HG03095 (cell line): Measurements from ENCODE around the gene STOM.
"Not testable (repeated sequence)": the region's sequence is repeated elsewhere in the genome, so short reads cannot be mapped to it uniquely, and the experiment has no call there.

Source experiments
- ATAC-seq: cut with Tn5 transposase; IDR thresholded peaks from one replicate; pipeline ENCODE4 v1.9.1; 2021; ENCODE audit warnings: moderate library complexity; ENCODE audit not compliant: unreplicated experiment

Gene STOM

DNA sequence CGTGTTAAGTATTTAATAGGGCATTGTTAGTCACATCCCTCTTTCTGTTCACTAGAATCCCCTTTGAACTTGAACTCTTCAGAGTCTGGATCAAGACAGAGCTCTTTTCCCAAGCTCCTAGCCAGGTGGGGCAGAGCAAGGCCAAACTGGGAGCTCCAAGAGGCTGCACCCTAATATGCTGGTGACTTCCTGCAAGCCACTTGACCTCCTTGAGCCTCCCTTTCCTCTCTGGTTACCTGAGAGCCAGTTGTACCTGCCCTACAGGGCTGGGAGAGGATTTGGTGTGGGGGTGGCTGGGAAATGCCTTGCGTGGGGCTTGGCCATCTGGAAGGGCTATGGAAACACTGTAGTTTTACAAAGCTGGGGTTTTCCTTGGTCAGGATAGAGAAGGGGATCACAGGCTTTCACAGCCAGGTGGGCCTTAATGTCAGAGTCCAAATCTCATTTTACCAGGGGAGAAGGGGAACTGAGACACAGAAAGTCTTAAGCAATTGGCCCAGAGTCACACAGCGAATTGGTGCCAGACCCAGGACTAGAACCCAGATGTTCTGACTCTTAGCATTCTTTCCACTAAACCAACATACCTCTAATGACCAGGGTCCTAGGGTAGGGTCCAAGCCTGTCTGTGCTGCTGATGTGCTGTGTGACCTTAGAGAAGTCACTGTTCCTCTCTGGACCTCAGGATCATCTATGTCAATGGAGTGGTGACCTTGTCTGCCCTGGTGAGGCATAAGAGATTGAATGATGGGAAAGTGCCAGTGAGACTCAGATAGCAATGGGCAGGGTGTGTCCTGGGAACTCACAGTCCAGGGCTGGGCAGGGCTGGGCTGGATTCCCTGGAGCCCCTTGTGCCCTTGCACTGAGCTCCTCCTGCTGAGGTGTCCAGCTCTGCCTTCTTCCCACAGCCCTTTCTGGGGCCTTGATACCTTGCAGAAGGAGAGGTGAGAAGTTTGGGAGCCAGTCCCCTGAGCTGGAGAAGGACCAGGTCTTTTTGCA is 66.3 kb downstream of the STOM start:
- no peak for ATAC-seq

- no peak for ATAC-seq
These were observed 67.3 kb downstream of the STOM start for GRCh38 chr9:121302786-121303185.

- no peak for ATAC-seq
These were observed 67.7 kb downstream of the STOM start for GRCh38 chr9:121302341-121302740.

GRCh38 chr9:121301881-121302286 is 68.2 kb downstream of the STOM start:
- no peak for ATAC-seq

- ATAC-seq = no peak
These were observed 69.5 kb downstream of the STOM start for GRCh38 chr9:121300283-121301119.

- ATAC-seq = no peak
These were observed 70.4 kb downstream of the STOM start for GRCh38 chr9:121299467-121300282.

- no peak for ATAC-seq
These were observed 71.2 kb downstream of the STOM start for GRCh38 chr9:121298689-121299466.

GRCh38 chr9:121298016-121298538 is 72.0 kb downstream of the STOM start:
- no peak for ATAC-seq

DNA sequence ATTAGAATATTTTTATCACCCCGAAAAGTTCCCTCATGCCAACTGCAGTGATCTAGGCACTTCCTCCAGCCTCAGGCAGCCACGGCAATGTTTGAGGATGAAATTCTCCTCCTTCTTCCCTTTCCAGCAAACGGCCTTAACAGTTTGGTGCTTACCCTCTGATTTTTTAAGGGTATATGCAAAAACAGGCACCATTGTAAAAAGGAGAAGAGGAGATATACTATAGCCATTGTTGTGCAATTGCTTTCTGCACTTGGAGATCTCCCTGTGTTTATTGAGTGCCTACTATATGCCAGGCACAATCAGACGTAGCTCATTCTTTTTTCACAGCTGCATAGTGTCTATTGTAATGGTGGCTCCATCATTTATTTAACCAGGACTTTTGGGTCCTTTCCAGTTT is 72.7 kb downstream of the STOM start:
- ATAC-seq = no peak

GRCh38 chr9:121296213-121297127 is 73.6 kb downstream of the STOM start:
- no peak for ATAC-seq

DNA sequence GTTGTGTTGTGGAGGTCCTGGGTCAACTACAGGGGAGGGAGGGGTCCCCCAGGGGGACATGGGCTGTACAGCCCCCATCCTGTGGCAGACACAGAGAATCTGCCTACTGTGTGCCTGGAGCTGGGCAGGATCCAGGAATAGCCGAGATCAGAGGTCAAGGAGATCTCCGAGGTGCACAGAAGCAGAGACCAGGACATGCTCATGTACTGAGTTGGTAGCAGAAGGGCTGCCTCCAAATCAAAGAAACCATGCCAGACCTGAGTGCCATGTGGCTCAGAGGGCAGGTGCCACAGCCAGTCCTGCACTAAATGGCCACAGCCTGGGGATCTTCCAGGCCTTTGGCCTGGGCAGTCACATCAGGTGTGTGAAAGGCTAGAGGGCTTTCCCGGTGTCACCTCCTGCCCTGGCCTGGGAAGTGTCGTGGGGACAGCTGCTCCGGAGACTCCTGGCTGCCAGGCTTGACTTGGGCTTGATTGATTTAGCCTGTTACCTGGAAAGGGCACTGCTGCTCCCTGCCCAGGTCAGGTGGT is 74.3 kb downstream of the STOM start:
- no peak for ATAC-seq

DNA sequence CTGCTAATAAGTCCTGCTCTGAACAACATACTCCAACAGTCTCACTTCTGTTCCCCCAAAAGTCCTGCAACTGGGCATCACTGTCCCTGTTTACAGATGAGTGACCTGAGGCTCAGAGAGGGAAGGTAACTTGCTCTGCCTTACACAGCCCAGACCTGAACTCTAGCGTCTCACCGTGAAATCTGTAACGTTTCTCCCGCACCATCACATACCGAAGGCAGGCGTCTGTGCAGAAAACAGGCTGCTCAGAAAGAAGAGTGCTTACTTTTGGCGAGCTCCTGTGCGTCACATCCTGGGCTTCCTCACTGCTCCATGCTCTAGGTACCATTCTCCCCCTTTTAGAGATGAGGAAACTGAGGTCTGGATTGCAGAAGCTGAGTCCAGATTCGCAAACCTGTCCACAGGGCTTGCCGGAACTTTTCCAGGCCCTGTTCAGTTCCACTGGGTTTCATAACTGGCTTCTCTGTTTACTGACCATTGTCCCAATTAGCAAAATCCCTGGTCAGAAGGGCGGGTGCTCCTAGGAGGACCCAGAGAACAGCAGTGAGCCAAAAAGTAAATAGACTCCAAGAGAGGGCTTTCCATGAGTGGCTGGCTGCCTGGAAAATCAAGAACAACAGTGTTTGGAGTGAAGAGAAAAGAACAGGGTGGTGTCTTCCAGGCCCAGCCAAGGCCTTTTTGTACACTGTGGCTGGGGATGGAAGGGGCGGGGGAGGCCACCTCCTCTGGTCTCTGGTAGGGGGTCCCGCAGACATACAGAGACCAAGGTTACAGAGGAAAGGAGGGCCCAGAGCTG is 75.0 kb downstream of the STOM start:
- ATAC-seq = no peak

GRCh38 chr9:121294151-121294743 is 75.8 kb downstream of the STOM start:
- no peak for ATAC-seq

DNA sequence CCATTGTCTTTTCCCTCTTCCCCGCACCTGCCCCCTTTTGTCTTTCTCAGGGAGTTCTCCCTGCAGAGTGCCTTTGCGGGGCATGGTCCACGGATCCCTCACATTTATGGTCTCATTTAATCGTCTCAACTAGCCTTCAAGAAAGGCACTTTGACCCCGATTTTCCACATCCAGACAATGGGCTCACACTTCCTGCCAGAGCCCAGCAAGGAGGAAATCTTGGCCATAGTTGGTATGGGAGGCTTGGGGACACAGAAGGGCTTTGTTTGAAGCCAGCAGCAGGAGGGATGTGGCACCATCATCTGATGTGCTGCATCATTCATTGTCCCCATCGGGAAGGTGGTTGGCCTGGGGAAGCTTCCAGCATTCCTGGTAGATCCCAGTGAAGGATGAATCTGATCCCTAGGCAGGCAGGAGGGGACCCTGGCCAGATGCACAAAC is 77.2 kb downstream of the STOM start:
- ATAC-seq = no peak

DNA sequence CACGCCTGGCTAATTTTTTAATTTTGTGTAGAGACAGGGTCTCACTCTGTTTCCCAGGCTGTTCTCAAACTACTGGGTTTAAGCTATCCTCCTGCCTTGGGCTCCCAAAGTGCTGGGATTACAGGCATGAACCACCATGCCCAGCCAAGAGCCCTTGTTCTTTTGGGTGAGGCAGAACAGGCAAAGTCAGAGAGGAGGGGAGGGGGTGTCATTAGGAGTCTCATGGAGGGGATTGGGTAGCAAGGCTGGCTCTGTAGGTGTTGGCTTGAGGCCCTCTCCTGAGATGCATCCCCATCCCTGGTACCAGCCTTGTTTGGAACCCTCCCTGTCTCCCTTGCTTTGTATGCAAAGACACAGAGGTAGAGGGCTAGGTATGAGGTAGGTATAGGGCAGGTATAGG is 78.0 kb downstream of the STOM start:
- no peak for ATAC-seq

DNA sequence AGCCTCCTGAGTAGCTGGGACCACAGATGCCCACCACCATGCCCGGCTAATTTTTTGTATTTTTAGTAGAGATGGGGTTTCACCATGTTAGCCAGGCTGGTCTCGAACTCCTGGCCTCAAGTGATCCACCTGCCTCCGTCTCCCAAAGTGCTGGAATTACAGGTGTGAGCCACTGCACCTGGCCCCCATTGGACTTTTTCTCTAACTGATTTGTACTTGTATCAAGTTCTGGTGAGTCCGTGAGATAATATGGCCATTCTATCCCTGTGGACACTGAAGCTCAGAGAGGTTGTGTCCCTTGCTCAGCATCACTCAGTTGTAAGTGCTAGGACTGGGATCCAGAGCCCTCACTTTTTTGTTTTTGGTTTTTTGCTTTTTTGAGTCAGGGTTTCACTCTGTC is 78.5 kb downstream of the STOM start:
- ATAC-seq = not testable (repeated sequence)

GRCh38 chr9:121289772-121290370 is 80.2 kb downstream of the STOM start:
- no peak for ATAC-seq
